ENCODE data around the gene CILP. TPM values are rescaled to one million over a fixed set of nuclear protein-coding genes. Genes with fewer than 3 reads are reported as not detected.

Gene CILP
- total RNA-seq, 4 donors from 2014 or later = 40.4 to 166 (median 93.8) TPM

- TF ChIP-seq CTCF (IDR thresholded peaks at IDR 0.05) = no peak
- no peak for TF ChIP-seq EP300 (IDR thresholded peaks at IDR 0.05)
- no peak for TF ChIP-seq POLR2AphosphoS5 (IDR thresholded peaks at IDR 0.05)
- TF ChIP-seq POLR2A (IDR thresholded peaks at IDR 0.05; ENCODE audit: low read depth) = no peak
Measured at GRCh38 chr15:65180167-65180566, 31.1 kb downstream of the CILP start.

GRCh38 chr15:65177901-65178300, 33.4 kb downstream of the CILP start:
- no peak for TF ChIP-seq CTCF (IDR thresholded peaks at IDR 0.05)
- TF ChIP-seq EP300 (IDR thresholded peaks at IDR 0.05) = no peak
- no peak for TF ChIP-seq POLR2AphosphoS5 (IDR thresholded peaks at IDR 0.05)
- no peak for TF ChIP-seq POLR2A (IDR thresholded peaks at IDR 0.05; ENCODE audit: low read depth)
- Histone ChIP-seq H3K9me3 (no peaks in the 10 kb centered on the region), H3K4me1 (peaks cover 21 to 39% (median 27%) of the 10 kb centered on the region in 4 donors), H3K36me3 (peaks cover 20 to 68% (median 47%) of the 10 kb centered on the region in 4 donors), H3K27me3 (no peaks in the 10 kb centered on the region), H3K4me3 (no peak overlapping the region), H3K27ac (replicated peaks in 1 of 4) (no peak overlapping the region)
- no peak for DNase-seq (ENCODE audit: extremely low spot score)
- intact Hi-C loops (cut with DNase I) = no loop called here
- WGBS = 61% methylated on average over 1 of the region's 1 CpG

More at GRCh38 chr15:65180167-65180566, 31.1 kb downstream of the CILP start:
- Histone ChIP-seq H3K36me3 (peaks cover 20 to 48% (median 35%) of the 10 kb centered on the region in 4 donors), H3K27me3 (no peaks in the 10 kb centered on the region), H3K9me3 (no peaks in the 10 kb centered on the region), H3K4me1 (peaks cover 29 to 50% (median 36%) of the 10 kb centered on the region in 4 donors), H3K4me3 (no peak overlapping the region), H3K27ac (replicated peaks in 1 of 4) (no peak overlapping the region)
- no peak for DNase-seq (ENCODE audit: extremely low spot score)
- intact Hi-C loops (cut with DNase I) = no loop called here
- 81% methylated on average over 3 of the region's 3 CpGs for WGBS

GRCh38 chr15:65176056-65176455, 35.2 kb downstream of the CILP start:
- Histone ChIP-seq H3K9me3 (no peaks in the 10 kb centered on the region), H3K27ac (replicated peaks in 1 of 4) (no peak overlapping the region), H3K36me3 (peaks cover 29 to 87% (median 65%) of the 10 kb centered on the region in 4 donors), H3K27me3 (no peaks in the 10 kb centered on the region), H3K4me3 (no peak overlapping the region), H3K4me1 (peaks cover 3 to 23% (median 9%) of the 10 kb centered on the region in 4 donors)
- DNase-seq (ENCODE audit: extremely low spot score) = no peak
- TF ChIP-seq EP300 (IDR thresholded peaks at IDR 0.05) (no peak), CTCF (IDR thresholded peaks at IDR 0.05) (no peak)
- intact Hi-C loops (cut with DNase I) = no loop called here

GRCh38 chr15:65175511-65175910, 35.8 kb downstream of the CILP start:
- H3K36me3 ChIP-seq = peaks cover 29 to 92% (median 70%) of the 10 kb centered on the region in 4 donors
- H3K4me1 ChIP-seq = peaks cover 0 to 17% (median 4%) of the 10 kb centered on the region in 4 donors
- H3K9me3 ChIP-seq = no peaks in the 10 kb centered on the region
- TF ChIP-seq EP300 (IDR thresholded peaks at IDR 0.05) (no peak), POLR2A (IDR thresholded peaks at IDR 0.05; ENCODE audit: low read depth) (no peak), POLR2AphosphoS5 (IDR thresholded peaks at IDR 0.05) (no peak), CTCF (IDR thresholded peaks at IDR 0.05) (no peak)
- H3K4me3 ChIP-seq = no peak overlapping the region
- intact Hi-C loops (cut with DNase I) = no loop called here
- H3K27ac ChIP-seq (replicated peaks in 1 of 4) = no peak overlapping the region
- DNase-seq (ENCODE audit: extremely low spot score) = no peak
- 89% methylated on average over 5 of the region's 5 CpGs for WGBS
- H3K27me3 ChIP-seq = no peaks in the 10 kb centered on the region

GRCh38 chr15:65174509-65174908, 36.8 kb downstream of the CILP start:
- Histone ChIP-seq H3K27me3 (no peaks in the 10 kb centered on the region), H3K9me3 (no peaks in the 10 kb centered on the region), H3K27ac (replicated peaks in 1 of 4) (no peak overlapping the region), H3K4me3 (no peak overlapping the region), H3K36me3 (peaks cover 29 to 98% (median 76%) of the 10 kb centered on the region in 4 donors), H3K4me1 (peaks cover 0 to 8% (median under 1%) of the 10 kb centered on the region in 4 donors)
- intact Hi-C loops (cut with DNase I) = no loop called here
- DNase-seq (ENCODE audit: extremely low spot score) = no peak
- 89% methylated on average over 5 of the region's 5 CpGs for WGBS
- TF ChIP-seq POLR2A (IDR thresholded peaks at IDR 0.05; ENCODE audit: low read depth) (no peak), EP300 (IDR thresholded peaks at IDR 0.05) (no peak), POLR2AphosphoS5 (IDR thresholded peaks at IDR 0.05) (no peak), CTCF (IDR thresholded peaks at IDR 0.05) (no peak)

Data from esophagus muscularis mucosa (tissue), 4 donors.